Prostate gland (tissue), 2 donors: ENCODE data around the gene ALG8.
"Not testable (repeated sequence)": the region's sequence is repeated elsewhere in the genome, so short reads cannot be mapped to it uniquely, and the experiment has no call there.

Experiments
- POLR2A ChIP-seq: fragments of 450-650 bp; IDR thresholded peaks from one replicate; pipeline ENCODE4 v1.6.1; 2016; ENCODE audit warnings: antibody characterized with exemption, mild to moderate bottlenecking
- TF ChIP-seq, protein P1 (sequence below), 4 experiments: fragments of 200-600 bp in 2 of 4; fragments of 450-650 bp in 2 of 4; sonication (generic) in 2 of 4; IDR thresholded peaks; 1 replicate in 3 of 4; 2 replicates in 1 of 4; pipeline ENCODE4 v1.5.1; 2016 to 2019; ENCODE audit warnings: antibody characterized with exemption in 4 of 4, mild to moderate bottlenecking in 2 of 4, moderate library complexity in 2 of 4

- TF ChIP-seq, protein P1, sequence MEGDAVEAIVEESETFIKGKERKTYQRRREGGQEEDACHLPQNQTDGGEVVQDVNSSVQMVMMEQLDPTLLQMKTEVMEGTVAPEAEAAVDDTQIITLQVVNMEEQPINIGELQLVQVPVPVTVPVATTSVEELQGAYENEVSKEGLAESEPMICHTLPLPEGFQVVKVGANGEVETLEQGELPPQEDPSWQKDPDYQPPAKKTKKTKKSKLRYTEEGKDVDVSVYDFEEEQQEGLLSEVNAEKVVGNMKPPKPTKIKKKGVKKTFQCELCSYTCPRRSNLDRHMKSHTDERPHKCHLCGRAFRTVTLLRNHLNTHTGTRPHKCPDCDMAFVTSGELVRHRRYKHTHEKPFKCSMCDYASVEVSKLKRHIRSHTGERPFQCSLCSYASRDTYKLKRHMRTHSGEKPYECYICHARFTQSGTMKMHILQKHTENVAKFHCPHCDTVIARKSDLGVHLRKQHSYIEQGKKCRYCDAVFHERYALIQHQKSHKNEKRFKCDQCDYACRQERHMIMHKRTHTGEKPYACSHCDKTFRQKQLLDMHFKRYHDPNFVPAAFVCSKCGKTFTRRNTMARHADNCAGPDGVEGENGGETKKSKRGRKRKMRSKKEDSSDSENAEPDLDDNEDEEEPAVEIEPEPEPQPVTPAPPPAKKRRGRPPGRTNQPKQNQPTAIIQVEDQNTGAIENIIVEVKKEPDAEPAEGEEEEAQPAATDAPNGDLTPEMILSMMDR (IDR thresholded peaks at IDR 0.05) = not testable (repeated sequence)
- not testable (repeated sequence) for TF ChIP-seq POLR2A
These were observed 52.8 kb downstream of the ALG8 start for GRCh38 chr11:78086521-78087074.
